Stimulated activated CD8-positive, alpha-beta memory T cell treated with anti-CD3 and anti-CD28 coated beads, Interleukin-12 subunit alpha, Interleukin-12 subunit beta, amount 100 ng/mL, for 1 hour (primary cell): ENCODE data around the gene TRIP10.
"Not testable (repeated sequence)": the region's sequence is repeated elsewhere in the genome, so short reads cannot be mapped to it uniquely, and the experiment has no call there.

ENCODE experiments used
- DNase-seq: peaks from one replicate; pipeline ENCODE4 v3.0.0-alpha.2; 2020; ENCODE audit warnings: low read depth

The TRIP10 gene

DNA sequence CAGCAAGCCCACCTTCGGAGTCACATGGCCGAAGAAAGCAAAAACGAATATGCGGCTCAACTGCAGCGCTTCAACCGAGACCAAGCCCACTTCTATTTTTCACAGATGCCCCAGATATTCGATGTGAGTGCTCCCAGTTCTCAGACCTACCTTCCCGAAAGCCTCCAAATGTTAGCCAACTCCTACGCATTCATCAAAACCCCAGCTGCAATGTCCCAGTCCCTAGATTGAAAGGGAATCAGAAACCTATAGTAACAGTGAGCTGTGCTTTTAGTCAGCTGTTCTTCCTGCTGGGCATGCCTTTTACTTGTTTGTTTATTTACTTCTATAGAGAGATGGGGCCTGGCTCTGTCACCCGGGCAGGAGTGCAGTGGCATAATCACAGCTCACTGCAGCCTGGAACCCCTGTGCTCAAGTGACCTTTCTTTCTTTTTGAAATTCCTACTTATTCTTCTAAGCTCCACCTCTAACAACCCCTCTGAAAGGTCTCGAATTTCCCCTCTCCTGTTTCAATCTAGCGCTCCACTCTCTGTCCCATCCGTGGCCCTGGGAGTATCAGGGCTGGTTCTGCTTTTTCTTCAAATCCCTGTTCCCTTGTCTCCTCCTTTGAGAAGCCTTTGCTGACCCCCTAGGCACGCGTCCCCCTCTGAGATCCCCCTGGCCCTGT, 4.4 kb downstream of the TRIP10 start:
- no peak for DNase-seq

- DNase-seq: no peak
These were observed 5.2 kb downstream of the TRIP10 start for GRCh38 chr19:6744381-6745301.

DNA sequence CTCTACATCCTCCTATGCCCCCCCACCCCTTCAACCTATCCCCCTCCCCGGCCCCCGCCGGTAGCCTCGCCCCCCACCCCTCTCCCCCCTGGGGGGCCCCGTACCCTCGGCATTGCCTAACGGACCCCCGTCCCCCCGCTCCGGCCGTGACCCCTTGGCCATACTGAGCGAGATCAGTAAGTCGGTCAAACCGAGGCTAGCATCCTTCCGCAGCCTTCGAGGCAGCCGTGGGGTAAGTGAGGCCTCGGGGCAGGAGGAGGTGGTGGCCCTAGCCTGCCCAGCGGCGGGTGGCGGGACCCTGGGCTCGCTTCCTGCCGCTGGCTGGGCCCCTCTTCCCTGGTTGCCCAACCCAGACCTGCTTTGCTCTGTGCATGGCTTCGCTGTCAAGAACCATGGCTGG, 6.5 kb downstream of the TRIP10 start:
- no peak for DNase-seq

GRCh38 chr19:6748543-6748942, 9.1 kb downstream of the TRIP10 start:
- DNase-seq: not testable (repeated sequence)

DNA sequence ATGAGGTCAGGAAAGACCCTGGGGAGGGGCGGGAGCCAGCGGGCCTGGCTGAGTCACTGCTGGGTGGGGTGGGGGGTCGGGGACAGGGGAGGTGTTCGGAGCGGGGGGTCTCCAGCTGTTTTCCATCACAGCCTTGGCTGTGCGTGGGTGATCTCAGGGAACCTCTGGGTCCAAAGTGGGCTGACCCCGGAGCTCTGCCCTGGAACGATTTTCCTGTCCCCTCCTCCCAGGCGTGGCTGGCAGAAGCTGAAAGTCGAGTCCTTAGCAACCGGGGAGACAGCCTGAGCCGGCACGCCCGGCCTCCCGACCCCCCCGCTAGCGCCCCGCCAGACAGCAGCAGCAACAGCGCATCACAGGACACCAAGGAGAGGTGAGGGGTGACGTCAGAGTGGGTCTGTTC, 10.6 kb downstream of the TRIP10 start:
- DNase-seq: no peak

GRCh38 chr19:6751189-6751588, 11.7 kb downstream of the TRIP10 start:
- DNase-seq: no peak

- DNase-seq: no peak
These were observed 13.0 kb downstream of the TRIP10 start for GRCh38 chr19:6752256-6753177.

DNA sequence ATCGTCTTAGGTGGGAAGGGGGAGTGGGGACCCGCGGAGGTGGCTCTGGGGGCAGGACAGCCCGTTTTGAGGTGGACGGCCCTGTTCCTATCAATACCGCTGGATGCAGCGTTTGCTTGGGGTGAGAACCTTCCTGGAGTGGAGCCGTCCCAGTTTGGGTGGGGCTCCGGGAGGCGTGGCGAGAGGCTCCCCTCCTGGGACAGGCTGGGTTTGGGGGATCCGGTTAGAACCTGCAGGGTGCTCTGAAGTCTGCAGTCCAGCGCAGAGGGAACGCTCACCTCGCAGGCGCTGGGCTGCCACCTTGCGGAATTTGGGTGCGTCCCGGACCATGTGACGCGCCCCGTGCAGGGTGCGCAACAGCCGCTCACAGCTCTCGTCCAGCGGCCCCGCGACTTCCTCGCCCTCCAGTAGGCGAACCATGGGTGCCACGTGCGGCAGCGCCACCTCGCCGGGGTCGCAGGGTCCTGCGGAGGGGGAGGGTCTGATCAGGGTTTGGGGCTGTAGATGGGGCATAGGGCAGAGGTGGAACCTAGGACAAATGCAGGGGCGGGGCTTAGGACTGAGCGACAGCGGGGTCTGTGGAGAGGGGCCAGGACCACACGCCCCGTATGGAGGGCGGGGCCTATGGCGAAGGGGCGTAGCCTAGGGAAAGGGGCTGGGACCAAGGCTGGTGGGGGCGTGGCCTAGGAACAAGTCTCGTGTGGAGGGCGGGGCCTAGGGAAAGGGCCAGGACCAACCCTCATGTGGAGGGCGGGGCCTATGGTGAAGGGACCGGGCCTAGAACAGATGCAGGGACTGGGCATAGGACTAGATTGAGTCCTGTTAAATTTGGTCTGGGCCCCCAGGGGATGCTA, 13.9 kb downstream of the TRIP10 start:
- peak; percentile 61 for DNase-seq

- DNase-seq: no peak
These were observed 14.7 kb downstream of the TRIP10 start for GRCh38 chr19:6754136-6754535.

DNA sequence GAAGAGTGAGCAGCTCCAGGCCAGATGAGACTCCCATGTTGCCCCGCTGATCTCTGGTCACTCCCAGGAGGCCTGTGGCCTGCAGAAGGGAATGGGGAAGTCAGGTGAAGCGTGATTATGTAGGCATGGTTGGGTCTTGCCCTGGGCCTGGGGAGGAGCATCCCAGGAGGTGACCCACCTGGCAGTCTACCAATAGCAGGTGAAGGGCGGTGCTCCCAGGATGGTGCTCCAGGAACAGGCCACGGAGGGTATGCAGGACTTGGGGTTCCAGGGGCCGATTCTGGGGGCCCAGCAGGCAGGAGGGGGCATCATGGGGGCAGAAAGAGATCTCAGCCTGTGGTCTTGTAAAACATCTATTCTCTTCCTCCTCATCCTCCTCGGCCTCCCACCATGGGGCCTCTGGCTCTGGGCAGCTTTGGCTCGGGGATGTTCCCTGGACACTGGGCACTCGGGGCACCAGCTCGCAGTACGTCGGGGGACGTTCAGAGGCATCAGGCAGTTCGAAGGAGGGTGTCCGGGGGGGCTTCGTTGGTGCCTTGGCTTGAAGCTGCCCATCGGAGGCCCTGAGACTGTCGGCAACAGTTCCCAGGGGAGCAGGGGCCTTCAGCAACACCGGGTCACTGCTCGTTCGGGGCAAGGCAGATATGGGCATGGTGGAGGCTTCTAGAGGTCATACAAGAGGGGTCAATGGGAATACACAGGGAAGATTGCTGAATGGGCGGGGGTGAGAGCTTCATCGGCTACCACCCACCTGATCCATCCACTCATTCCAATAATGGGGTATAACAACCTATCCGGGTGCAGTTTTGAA, 15.4 kb downstream of the TRIP10 start:
- no peak for DNase-seq

DNA sequence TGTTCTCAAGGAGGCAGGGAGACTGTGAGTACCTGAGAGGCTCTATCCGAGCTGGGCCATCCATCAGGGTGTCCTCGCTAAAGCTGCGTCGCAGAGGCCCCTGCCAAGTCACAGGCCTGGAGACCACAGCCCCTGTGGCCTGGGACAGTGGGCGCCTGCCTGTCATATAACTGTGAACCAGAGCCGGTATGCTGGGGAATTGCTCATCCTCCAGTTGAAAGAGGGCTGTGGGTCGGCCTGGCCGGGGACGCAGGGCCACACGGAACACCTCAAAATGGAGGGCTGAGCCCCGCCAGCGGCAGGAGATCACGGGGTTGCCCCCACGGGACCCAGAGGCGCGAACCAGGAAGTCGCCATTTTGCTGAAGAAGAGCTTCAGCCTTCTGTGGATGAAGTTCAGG, 21.1 kb downstream of the TRIP10 start:
- no peak for DNase-seq

GRCh38 chr19:6761053-6761676, 21.7 kb downstream of the TRIP10 start:
- DNase-seq: no peak

GRCh38 chr19:6762253-6762797, 22.8 kb downstream of the TRIP10 start:
- not testable (repeated sequence) for DNase-seq

GRCh38 chr19:6765738-6766356, 26.4 kb downstream of the TRIP10 start:
- no peak for DNase-seq

- no peak for DNase-seq
These were observed 27.0 kb downstream of the TRIP10 start for GRCh38 chr19:6766357-6767080.

- peak; percentile 44 for DNase-seq
These were observed 27.5 kb downstream of the TRIP10 start for GRCh38 chr19:6767081-6767356.

GRCh38 chr19:6767357-6768235, 28.1 kb downstream of the TRIP10 start, which contains the start of gene SH2D3A:
Gene SH2D3A (minus strand): TSS chr19:6767435. CDS start chr19:6763748, 3,687 bp downstream.
- DNase-seq: peak; percentile 90
